IMR-90 (cell line): ENCODE measurements around the gene LDLRAD4. TPM values are rescaled to one million over a fixed set of nuclear protein-coding genes. Genes with fewer than 3 reads are reported as not detected.

Experiments used
- ATAC-seq: fragments of 200-7000 bp; cut with Tn5 transposase; 2 replicates; pipeline ENCODE4 v1.9.1; 2020; ENCODE audit warnings: low read depth, mild to moderate bottlenecking, moderate library complexity
- BruUV-seq: library from RNA; stranded (reverse); fragments of 400-500 nt; replicated peaks from 2 replicates; lab custom pipeline; 2021; lab: Mats Ljungman, UMichigan
- CTCF ChIA-PET: fragments of 300-600 bp; formaldehyde crosslinking; extraction: SDS; loops from one replicate; lab custom pipeline; 2021; ENCODE audit warnings: antibody characterized with exemption; lab: Yijun Ruan, JAX
- POLR2A ChIA-PET: fragments of 300-600 bp; sonication (Branson Sonifier 250); formaldehyde crosslinking; loops from one replicate; lab custom pipeline; 2022; ENCODE audit warnings: antibody characterized with exemption; ENCODE audit not compliant: unreplicated experiment; lab: Charles Lee
- DNase-seq: peaks from one replicate; pipeline ENCODE4 v3.0.0; 2013
- H2AFZ ChIP-seq: replicated peaks from 2 replicates; pipeline ENCODE3; 2013; ENCODE audit warnings: low read length, mild to moderate bottlenecking; ENCODE audit not compliant: poor library complexity
- H2AK5ac ChIP-seq: 2 replicates; pipeline ENCODE4 v1.6.1; 2013; ENCODE audit warnings: low read depth, low read length, inconsistent platforms
- H2AK9ac ChIP-seq: replicated peaks from 2 replicates; pipeline ENCODE3; 2013; ENCODE audit warnings: mild to moderate bottlenecking, low read depth, low read length, moderate library complexity; ENCODE audit not compliant: poor library complexity
- H2BK120ac ChIP-seq: 2 replicates; pipeline ENCODE4 v1.6.1; 2013; ENCODE audit warnings: low read depth, low read length, inconsistent platforms
- H2BK15ac ChIP-seq: 3 replicates; pipeline ENCODE4 v1.6.1; 2013; ENCODE audit warnings: low read depth, low read length, inconsistent platforms
- H2BK20ac ChIP-seq: 2 replicates; pipeline ENCODE4 v1.6.1; 2013; ENCODE audit warnings: low read depth, mild to moderate bottlenecking, inconsistent platforms, low read length, moderate library complexity
- H2BK5ac ChIP-seq: 2 replicates; pipeline ENCODE4 v1.6.1; 2013; ENCODE audit warnings: mild to moderate bottlenecking, low read depth, low read length, inconsistent platforms; ENCODE audit not compliant: poor library complexity, severe bottlenecking
- H3K14ac ChIP-seq: replicated peaks from 2 replicates; pipeline ENCODE4 v1.6.1; 2013; ENCODE audit warnings: low read depth, low read length, inconsistent platforms
- H3K18ac ChIP-seq: 2 replicates; pipeline ENCODE4 v1.6.1; 2013; ENCODE audit warnings: low read depth, low read length, control low read depth
- H3K23ac ChIP-seq: 2 replicates; pipeline ENCODE4 v1.6.1; 2013; ENCODE audit warnings: low read depth, low read length, inconsistent platforms
- H3K27ac ChIP-seq: 2 replicates; pipeline ENCODE4 v1.5.1; 2013; ENCODE audit warnings: mild to moderate bottlenecking, control low read depth, low read length; ENCODE audit not compliant: insufficient read depth
- H3K27me3 ChIP-seq: 2 replicates; pipeline ENCODE4 v1.6.1; 2013; ENCODE audit warnings: low read length; ENCODE audit not compliant: control insufficient read depth, insufficient read depth
- H3K36me3 ChIP-seq: 2 replicates; pipeline ENCODE4 v1.6.1; 2013; ENCODE audit warnings: low read length, mixed read lengths; ENCODE audit not compliant: control insufficient read depth, insufficient read depth
- H3K4ac ChIP-seq: 2 replicates; pipeline ENCODE4 v1.6.1; 2013; ENCODE audit warnings: low read depth, low read length, inconsistent platforms
- H3K4me1 ChIP-seq: 2 replicates; pipeline ENCODE4 v1.6.1; 2013; ENCODE audit warnings: low read length, mixed read lengths; ENCODE audit not compliant: control insufficient read depth, insufficient read depth
- H3K4me2 ChIP-seq: 2 replicates; pipeline ENCODE4 v1.6.1; 2013; ENCODE audit warnings: low read depth, mild to moderate bottlenecking, control low read depth, low read length, moderate library complexity
- H3K4me3 ChIP-seq: 2 replicates; pipeline ENCODE4 v1.5.1; 2013; ENCODE audit warnings: low read depth, mild to moderate bottlenecking, control low read depth, low read length, moderate library complexity; ENCODE audit not compliant: insufficient read depth
- H3K56ac ChIP-seq: 2 replicates; pipeline ENCODE4 v1.6.1; 2013; ENCODE audit warnings: low read length, inconsistent platforms; ENCODE audit not compliant: insufficient read depth; ENCODE audit errors: extremely low read depth
- H3K79me1 ChIP-seq, 2 experiments: 2 replicates each; pipeline ENCODE4 v1.6.1; 2013; ENCODE audit warnings: low read length in 2 of 2, inconsistent platforms in 1 of 2, low read depth in 1 of 2
- H3K9ac ChIP-seq: 2 replicates; pipeline ENCODE4 v1.6.1; 2013; ENCODE audit warnings: low read depth, low read length, control low read depth
- H3K9me1 ChIP-seq: 2 replicates; pipeline ENCODE4 v1.6.1; 2013; ENCODE audit warnings: low read length, inconsistent platforms; ENCODE audit not compliant: insufficient read depth
- H3K9me3 ChIP-seq: 2 replicates; pipeline ENCODE4 v1.6.1; 2013; ENCODE audit warnings: low read length; ENCODE audit not compliant: control insufficient read depth, insufficient read depth
- H4K20me1 ChIP-seq: 2 replicates; pipeline ENCODE4 v1.6.1; 2013; ENCODE audit warnings: low read length, inconsistent platforms; ENCODE audit not compliant: insufficient read depth
- H4K5ac ChIP-seq: 2 replicates; pipeline ENCODE4 v1.6.1; 2013; ENCODE audit warnings: mild to moderate bottlenecking, low read depth, low read length, control low read depth
- H4K8ac ChIP-seq, 2 experiments: 2 replicates each; pipeline ENCODE4 v1.6.1; 2013; ENCODE audit warnings: low read depth in 2 of 2, low read length in 2 of 2, control low read depth in 1 of 2, inconsistent platforms in 1 of 2
- H4K91ac ChIP-seq: 2 replicates; pipeline ENCODE4 v1.6.1; 2013; ENCODE audit warnings: low read depth, low read length, inconsistent platforms; ENCODE audit not compliant: insufficient read depth
- BHLHE40 ChIP-seq: fragments of 150-350 bp; IDR thresholded peaks from 2 replicates; pipeline ENCODE4 v1.6.1; 2016; ENCODE audit warnings: mild to moderate bottlenecking, low read depth, low read length
- CEBPB ChIP-seq: IDR thresholded peaks from 2 replicates; pipeline ENCODE4 v1.6.1; 2012; ENCODE audit warnings: low read depth, low read length, improper control_type of control experiment
- CHD1 ChIP-seq: IDR thresholded peaks from 2 replicates; pipeline ENCODE4 v1.6.1; 2012; ENCODE audit warnings: low read depth, low read length, improper control_type of control experiment
- ELK1 ChIP-seq: fragments of 150-350 bp; IDR thresholded peaks from 2 replicates; pipeline ENCODE4 v1.6.1; 2016; ENCODE audit warnings: low read depth, mild to moderate bottlenecking, low read length, moderate library complexity, borderline replicate concordance
- MAFK ChIP-seq: IDR thresholded peaks from 2 replicates; pipeline ENCODE4 v1.6.1; 2012; ENCODE audit warnings: low read depth, low read length, improper control_type of control experiment
- MAZ ChIP-seq: IDR thresholded peaks from 2 replicates; pipeline ENCODE4 v1.6.1; 2012; ENCODE audit warnings: low read depth, mild to moderate bottlenecking, low read length, improper control_type of control experiment, moderate library complexity, borderline replicate concordance
- MXI1 ChIP-seq: IDR thresholded peaks from 2 replicates; pipeline ENCODE4 v1.6.1; 2012; ENCODE audit warnings: low read depth, mild to moderate bottlenecking, low read length, moderate library complexity, borderline replicate concordance
- RCOR1 ChIP-seq: IDR thresholded peaks from 2 replicates; pipeline ENCODE4 v1.6.1; 2012; ENCODE audit warnings: mild to moderate bottlenecking, low read length, improper control_type of control experiment; ENCODE audit not compliant: insufficient replicate concordance
- SMC3 ChIP-seq: fragments of 150-350 bp; IDR thresholded peaks from 2 replicates; pipeline ENCODE4 v1.6.1; 2016; ENCODE audit warnings: low read depth, mild to moderate bottlenecking, antibody characterized with exemption, low read length, moderate library complexity
- WGBS, 2 experiments: methylation state at CpG; one replicate each; pipeline versions ENCODE4 v1.1.5 to v1.1.7; 2013; ENCODE audit warnings: missing lambda C conversion rate in 2 of 2; ENCODE audit not compliant: insufficient read length in 1 of 2; ENCODE audit errors: extremely low coverage in 2 of 2; 5-methylcytosine and 5-hydroxymethylcytosine counted together
- dilution Hi-C: fragments of 300-500 bp; cut with HindIII; formaldehyde crosslinking; loops from one replicate; pipeline ENCODE4 v1.14.3; 2018; ENCODE audit warnings: low sequenced_read_pairs; ENCODE audit not compliant: unreplicated experiment
- in situ Hi-C: fragments of 300-500 bp; cut with MboI; formaldehyde crosslinking; loops from 3 replicates; pipeline ENCODE4 v1.14.3; 2019; ENCODE audit warnings: low sequenced_read_pairs, inconsistent platforms, mixed read lengths
- intact Hi-C: fragments of 100-400 bp; cut with micrococcal nuclease; formaldehyde crosslinking; loops from 2 replicates; pipeline ENCODE4 v1.10.0; 2022
- polyA plus RNA-seq, 3 experiments: library from polyadenylated mRNA; depleted of rRNA; stranded (reverse); fragments of >200 nt; gene quantifications; 2 replicates each; pipeline ENCODE4 v1.2.3, GENCODE V29; 2012; ENCODE audit warnings: low replicate concordance in 1 of 3
- total RNA-seq: library from RNA; depleted of rRNA; stranded (reverse); fragments of >200 nt; gene quantifications from 2 replicates; pipeline ENCODE4 v1.2.3, GENCODE V29; 2012
- TF ChIP-seq, protein P1 (sequence below): conservative IDR thresholded peaks from 2 replicates; pipeline ENCODE4 v1.5.1; 2012; ENCODE audit warnings: mild to moderate bottlenecking, low read depth, low read length, improper control_type of control experiment

LDLRAD4 gene
- total and polyA plus RNA-seq, 2 of the 4 experiments (the other 2 are of a cell fraction), result not detected

- intact Hi-C loops (no loop called here), in situ Hi-C loops (no loop called here), dilution Hi-C loops (no loop called here)
- Histone ChIP-seq H3K18ac (no peak overlapping the region), H3K56ac (no peak overlapping the region), H3K9ac (no peak overlapping the region), H3K4me2 (no peak overlapping the region), H4K20me1 (no peaks in the 10 kb centered on the region), H3K79me1 (no peaks in the 10 kb centered on the region), H4K5ac (no peak overlapping the region), H3K9me1 (no peaks in the 10 kb centered on the region), H2BK20ac (no peak overlapping the region), H3K23ac (no peak overlapping the region), H3K4me1 (no peaks in the 10 kb centered on the region), H2BK5ac (no peak overlapping the region), H2AK9ac (no peak overlapping the region), H2AK5ac (no peak overlapping the region), H3K14ac (no peak overlapping the region), H2BK120ac (no peak overlapping the region), H2AFZ (no peak overlapping the region), H3K27ac (no peak overlapping the region), H3K9me3 (no peaks in the 10 kb centered on the region), H4K91ac (no peak overlapping the region), H2BK15ac (no peak overlapping the region), H3K4me3 (no peak overlapping the region), H3K27me3 (no peaks in the 10 kb centered on the region), H3K4ac (no peak overlapping the region), H4K8ac (no peak overlapping the region), H3K36me3 (no peaks in the 10 kb centered on the region)
- BruUV-seq, result no TSS peak
- DNase-seq (no peak), ATAC-seq (no peak)
- 58% methylated on average over 5 of the region's 11 CpGs; no CpG with 5 or more reads in 1 of the 2 experiments for WGBS, 2 experiments
- no peak for TF ChIP-seq BHLHE40
- TF ChIP-seq MXI1, result no peak
- TF ChIP-seq MAZ, result no peak
- TF ChIP-seq, protein P1, sequence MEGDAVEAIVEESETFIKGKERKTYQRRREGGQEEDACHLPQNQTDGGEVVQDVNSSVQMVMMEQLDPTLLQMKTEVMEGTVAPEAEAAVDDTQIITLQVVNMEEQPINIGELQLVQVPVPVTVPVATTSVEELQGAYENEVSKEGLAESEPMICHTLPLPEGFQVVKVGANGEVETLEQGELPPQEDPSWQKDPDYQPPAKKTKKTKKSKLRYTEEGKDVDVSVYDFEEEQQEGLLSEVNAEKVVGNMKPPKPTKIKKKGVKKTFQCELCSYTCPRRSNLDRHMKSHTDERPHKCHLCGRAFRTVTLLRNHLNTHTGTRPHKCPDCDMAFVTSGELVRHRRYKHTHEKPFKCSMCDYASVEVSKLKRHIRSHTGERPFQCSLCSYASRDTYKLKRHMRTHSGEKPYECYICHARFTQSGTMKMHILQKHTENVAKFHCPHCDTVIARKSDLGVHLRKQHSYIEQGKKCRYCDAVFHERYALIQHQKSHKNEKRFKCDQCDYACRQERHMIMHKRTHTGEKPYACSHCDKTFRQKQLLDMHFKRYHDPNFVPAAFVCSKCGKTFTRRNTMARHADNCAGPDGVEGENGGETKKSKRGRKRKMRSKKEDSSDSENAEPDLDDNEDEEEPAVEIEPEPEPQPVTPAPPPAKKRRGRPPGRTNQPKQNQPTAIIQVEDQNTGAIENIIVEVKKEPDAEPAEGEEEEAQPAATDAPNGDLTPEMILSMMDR, result no peak
- TF ChIP-seq ELK1, result no peak
- TF ChIP-seq CHD1, result no peak
- TF ChIP-seq SMC3, result no peak
- no peak for TF ChIP-seq CEBPB
- no peak for TF ChIP-seq RCOR1
- TF ChIP-seq MAFK, result no peak
- ChIA-PET CTCF (no interaction called here), POLR2A (no interaction called here)
Observed at GRCh38 chr18:13481331-13481730, 262.8 kb downstream of the LDLRAD4 start.
